Stimulated activated CD4-positive, alpha-beta T cell treated with anti-CD3 and anti-CD28 coated beads, Interleukin-2, amount 100 ng/mL, for 4 hours (primary cell): Measurements from ENCODE around the gene BTBD17.
"Not testable (repeated sequence)": the region's sequence is repeated elsewhere in the genome, so short reads cannot be mapped to it uniquely, and the experiment has no call there.

Experiments
- DNase-seq: peaks from one replicate; pipeline ENCODE4 v3.0.0-alpha.2; 2020; ENCODE audit warnings: low read depth

Gene BTBD17, protein sequence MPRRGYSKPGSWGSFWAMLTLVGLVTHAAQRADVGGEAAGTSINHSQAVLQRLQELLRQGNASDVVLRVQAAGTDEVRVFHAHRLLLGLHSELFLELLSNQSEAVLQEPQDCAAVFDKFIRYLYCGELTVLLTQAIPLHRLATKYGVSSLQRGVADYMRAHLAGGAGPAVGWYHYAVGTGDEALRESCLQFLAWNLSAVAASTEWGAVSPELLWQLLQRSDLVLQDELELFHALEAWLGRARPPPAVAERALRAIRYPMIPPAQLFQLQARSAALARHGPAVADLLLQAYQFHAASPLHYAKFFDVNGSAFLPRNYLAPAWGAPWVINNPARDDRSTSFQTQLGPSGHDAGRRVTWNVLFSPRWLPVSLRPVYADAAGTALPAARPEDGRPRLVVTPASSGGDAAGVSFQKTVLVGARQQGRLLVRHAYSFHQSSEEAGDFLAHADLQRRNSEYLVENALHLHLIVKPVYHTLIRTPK

DNA sequence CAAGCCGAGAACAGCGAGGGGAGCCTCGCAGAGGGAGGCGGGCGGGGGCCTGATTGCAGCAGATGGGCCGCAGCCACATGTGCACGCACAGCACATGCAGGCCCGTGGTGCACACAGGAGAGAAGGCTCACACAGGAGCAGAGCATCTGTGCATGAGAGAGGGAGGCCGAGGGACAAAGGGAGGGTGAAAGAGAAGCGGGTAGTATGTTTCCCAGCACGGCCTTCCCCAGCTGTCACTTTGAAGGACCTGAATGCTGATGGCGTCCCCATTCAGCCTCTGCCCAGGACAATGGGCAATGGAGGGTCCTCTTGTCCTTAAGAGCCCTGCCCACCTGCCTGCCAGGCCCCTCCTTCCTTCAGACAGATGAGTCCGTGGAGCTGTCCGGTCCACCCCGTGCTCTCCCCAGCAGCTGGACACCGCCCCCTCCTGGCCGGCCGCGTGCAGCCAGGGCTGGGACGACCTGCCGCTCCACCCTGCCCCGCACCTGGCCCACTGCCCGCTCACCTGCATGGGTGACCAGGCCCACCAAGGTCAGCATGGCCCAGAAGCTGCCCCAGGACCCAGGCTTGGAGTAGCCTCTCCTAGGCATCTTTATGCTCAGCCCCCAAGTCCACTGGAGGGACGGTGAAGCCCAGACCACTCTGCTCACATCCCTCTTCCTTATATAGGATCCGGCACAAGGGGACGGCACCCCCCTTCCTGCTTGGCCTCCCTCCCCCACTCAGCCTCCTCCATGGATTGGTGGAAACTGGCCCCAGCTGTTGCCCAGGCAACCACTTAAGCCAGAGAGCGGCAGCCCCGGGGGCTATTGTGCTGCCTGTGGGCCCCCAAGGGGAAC lies at the start of gene BTBD17:
Gene BTBD17 (minus strand): TSS at position 639 of the 839 bp plus-strand sequence. CDS start 49 bp downstream, at position 590.
- DNase-seq: no peak

DNA sequence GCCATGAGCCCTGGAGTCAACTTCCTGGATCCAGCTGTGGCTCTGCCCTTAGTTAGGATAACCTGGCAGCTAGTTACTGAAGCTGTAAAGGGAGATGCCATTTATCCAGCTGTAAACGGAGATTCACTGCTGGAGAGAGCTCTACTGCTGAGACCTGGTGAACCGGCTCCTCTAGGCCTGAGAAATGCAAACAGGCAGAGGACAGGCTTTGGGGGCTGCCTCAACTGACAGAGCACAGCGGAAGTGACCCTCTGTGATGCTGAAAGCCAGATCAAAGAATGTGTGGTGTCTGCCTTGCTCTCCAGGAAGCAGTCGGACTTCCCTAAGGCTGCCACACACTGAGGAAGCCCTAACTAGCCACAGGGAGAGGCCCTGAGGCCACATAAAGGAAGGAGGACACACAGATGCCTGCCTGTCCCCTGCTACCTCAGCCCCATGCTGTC lies 48.4 kb upstream of the BTBD17 start:
- no peak for DNase-seq

DNA sequence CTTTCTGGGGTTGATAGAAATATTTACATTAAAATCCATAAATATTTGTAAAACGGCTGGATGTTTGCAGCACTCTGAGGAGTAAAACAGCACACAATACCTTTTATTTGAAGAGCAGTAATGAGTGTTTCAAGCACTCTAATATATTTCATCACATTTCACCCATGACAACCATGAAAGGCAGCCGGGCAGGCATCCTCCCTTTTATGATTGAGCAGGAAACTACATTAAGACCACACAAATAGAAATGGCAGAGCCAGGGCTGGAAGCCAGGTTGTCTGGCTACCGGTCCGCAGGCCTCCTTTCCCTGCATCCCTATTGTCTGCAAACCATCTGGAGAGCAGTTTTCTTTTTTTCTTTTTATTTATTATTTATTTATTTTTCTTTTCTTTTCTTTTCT lies 47.1 kb upstream of the BTBD17 start:
- DNase-seq: no peak

DNA sequence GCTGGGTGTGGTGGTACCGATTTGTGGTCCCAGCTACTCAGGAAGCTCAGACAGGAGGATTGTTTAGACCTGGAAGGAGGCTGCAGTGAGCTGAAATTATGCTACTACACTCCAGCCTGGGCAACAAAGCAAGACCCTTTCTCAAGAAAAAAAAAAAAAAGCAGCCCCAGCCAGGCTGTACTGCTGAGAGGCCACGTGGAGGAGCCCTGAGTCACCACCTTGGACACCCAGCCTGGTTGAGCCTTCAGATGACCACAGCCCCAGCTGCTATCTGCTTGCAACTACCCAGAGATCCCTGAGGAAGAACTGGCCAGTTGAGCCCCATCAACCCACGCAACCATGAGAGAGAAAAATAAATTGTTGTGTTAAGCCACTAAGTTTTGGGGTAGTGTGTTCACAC lies 46.6 kb upstream of the BTBD17 start:
- DNase-seq: no peak

DNA sequence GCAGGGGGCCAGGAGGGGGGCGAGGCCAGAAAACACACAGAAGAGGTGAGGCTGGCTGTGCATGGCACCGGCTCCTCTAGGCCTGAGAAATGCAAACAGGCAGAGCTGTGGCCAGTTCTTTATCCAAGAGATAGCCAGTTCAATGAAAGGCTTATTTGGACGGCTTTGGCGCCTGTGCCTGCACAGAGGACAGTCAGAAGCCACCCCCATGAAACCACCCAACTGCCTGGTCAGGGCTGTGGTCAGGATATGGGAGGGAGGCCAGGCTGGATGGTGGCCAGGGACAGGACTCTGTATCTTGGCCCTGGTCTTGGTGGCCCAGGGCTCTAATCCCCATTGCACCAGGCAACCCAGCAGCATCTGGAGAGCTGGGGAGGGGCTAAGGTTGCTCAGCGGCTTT lies 45.7 kb upstream of the BTBD17 start:
- no peak for DNase-seq

DNA sequence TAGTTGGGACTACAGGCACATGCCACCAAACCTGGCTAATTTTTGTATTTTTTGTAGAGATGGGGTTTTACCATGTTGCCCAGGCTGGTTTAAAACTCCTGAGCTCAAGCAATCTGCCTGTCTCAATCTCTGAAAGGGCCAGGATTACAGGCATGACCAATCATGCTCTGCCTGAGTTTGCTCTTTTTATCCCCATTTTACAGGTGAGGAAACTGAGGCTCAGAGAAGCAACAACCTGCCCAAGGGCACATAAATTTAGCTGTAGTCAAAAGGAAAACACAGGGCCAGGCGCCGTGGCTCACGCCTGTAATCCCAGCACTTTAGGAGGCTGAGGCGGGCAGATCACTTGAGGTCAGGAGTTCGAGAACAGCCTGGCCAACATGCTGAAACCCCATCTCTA lies 43.6 kb upstream of the BTBD17 start:
- not testable (repeated sequence) for DNase-seq

DNA sequence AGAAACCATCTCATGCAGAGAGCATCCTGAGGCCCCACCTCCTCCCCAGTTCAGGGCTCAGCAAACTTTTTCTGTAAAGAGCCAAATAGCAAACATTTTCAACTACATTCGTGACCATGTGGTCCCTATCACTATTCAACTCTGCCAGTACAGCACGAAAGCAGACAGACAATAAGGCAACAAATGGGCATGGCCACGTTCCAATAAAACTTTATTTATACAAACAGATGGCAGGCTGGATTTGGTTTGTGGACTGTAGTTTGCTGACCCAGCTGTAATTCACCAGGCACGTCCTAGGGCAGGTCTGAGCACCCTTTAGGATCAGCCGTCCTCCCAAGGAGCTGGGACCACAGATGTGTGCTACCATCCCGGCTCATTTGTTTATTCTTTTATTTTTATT lies 43.1 kb upstream of the BTBD17 start:
- no peak for DNase-seq

DNA sequence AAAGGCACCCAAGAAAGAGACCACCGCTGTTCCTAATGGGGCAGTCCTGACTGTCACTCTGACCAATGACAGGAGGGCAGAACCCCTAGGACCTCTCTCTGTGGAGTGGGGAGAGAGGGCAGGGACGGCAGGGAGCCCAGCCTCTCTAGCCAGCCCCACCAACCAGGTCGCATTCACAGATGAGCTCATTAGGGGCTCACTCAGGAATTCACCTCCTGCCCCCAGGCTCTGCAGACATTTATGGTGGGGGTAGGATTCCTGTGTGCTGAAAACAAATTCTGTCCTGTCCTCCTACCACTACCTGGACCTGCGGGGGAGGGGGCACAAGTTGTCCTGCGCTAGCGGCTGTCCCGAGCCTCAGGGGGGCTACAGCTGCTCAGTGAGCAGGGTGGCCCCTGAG lies 42.5 kb upstream of the BTBD17 start:
- no peak for DNase-seq

DNA sequence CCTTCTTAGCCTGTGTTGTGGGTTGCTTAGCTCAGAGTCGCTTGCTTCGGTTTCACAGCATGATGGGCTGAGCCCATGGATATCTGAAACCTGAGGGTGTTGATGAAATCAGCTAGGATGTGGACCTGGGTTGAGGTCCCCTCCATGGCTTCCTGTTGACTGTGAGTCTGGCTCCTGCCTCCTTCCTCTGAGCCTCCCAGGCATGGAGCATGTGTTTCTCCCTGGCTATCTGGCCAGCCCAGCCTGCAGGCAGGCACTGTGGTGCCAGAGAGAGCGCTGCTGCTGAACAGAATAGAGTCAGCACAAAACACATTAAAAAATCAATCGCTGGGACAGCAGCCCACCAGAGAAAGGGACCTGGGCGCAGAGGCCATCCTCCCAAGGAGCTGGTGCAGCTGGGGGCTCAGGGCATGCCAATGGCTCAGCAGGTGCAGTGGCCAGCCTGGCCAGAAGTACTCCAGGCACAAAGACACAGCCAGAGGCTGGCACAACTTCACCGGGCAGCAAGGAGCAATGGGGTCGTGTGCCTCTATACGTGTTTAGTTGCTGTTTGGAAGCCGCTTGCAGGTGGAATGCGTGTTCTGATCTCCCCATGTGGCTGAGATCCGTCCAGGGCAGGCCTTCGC lies 42.0 kb upstream of the BTBD17 start:
- no peak for DNase-seq

DNA sequence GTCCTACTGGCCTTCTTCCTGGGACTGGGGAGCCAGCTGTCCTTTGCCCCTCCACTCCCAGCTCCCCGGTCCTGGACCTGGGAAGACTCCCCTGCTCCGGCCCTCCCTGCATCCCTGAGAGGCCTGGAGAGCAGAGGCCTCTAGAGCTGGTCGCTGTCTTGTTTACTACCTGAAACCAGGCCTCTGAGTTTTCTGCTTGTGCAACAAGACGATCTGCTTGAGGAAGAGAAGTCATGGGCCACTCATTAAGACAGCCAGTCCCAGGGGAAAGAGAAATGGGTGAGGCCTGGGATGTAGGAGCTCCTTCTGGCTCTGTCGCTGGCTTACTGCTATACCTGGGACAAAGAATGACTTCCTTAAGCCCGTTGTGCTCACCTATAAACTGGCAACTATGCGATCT lies 40.4 kb upstream of the BTBD17 start:
- DNase-seq: no peak

DNA sequence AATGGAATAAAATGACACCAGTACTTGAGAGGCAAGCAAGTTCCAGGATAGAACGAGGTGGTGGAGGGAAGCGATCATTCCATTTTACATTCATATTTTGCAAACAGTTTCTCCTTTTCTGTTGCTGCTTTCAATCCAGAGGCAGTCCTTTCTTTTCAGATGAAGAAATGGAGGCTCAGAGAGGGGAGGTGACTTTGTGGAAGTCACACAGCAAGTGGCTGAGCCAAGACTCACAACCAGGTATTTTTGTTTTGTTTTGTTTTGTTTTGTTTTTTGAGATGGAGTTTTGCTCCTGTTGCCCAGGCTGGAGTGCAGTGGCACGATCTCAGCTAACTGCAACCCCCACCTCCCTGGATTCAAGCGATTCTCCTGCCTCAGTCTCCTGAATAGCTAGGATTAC lies 34.9 kb upstream of the BTBD17 start:
- DNase-seq: no peak

DNA sequence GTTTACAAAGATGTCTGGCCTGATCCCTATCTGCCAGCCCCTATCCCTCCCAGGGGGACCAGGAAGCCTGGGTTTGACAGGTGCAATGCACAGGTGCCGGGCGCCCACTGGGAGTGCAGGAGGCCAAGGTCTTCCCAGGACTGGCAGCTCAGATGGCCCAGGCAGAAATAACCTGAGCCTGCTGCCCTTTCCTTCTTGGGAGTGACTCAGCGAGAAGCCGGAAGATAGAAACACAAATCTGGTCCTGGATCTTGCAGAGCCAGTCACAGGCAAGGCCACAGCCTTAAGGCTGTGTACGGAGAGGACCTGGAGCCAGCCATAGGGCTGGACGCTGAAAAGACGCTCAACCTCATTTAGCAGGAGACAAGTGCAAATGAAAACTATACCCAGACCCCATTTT lies 33.3 kb upstream of the BTBD17 start:
- no peak for DNase-seq

DNA sequence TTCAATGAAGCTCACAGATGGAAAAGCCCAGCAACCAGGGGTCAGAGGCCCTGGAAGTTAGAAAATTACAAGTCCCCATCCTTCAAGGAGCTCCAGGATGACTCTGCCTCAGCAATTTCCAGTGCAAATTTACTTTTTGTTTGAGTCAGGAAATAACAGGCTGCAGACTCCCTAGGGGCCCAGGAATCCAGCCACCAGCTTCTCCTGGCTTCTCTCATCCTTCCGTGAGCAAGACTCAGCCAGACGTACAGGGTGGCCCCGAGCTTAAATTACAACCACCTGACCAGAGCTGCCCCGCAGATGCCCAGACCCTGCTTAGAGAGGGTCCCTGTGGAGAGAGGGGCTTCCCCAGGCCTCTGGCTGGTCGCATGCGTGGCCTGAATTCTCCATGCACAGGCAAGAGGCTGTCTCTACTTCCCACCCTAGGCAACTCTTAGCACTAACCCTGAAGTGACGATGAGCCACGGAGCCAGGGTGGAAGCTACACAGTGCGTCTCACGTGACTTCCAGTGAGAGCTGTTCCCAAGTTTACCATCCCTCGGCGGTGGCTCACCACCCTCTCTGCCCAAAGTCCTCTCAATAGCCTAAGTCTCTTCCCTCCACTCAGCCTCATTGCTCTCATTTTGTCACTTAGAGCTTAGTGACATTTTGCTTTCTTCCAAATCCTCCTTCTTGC lies 32.7 kb upstream of the BTBD17 start:
- no peak for DNase-seq

DNA sequence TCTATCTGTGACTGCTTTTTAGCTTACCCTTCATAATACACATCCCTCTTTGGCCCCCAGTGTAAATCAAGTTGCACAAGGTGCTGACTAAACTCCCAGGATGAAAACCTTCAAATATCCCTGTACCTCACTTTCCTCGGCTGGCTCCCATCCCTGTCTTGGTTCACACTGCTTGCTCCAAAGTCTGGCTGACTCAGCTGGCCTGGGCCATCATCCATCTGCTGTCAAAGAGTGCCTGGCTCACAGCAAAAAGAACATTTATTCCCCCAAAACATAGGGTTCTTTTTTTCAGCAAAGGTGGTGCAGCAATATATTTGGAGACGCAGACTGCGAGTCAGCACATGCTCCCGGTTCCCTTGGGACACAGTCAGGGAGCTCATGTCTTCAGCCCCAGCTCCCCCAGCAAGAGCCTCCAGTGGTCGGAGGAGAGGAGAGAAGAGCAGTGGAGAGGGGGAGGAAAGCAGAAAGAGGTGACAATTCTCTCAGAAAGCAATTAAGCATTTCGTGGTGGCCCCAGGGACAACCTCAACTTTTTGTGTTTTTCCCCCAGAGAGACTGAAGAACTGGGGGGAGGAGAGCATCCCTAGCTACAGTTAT lies 31.8 kb upstream of the BTBD17 start:
- no peak for DNase-seq

DNA sequence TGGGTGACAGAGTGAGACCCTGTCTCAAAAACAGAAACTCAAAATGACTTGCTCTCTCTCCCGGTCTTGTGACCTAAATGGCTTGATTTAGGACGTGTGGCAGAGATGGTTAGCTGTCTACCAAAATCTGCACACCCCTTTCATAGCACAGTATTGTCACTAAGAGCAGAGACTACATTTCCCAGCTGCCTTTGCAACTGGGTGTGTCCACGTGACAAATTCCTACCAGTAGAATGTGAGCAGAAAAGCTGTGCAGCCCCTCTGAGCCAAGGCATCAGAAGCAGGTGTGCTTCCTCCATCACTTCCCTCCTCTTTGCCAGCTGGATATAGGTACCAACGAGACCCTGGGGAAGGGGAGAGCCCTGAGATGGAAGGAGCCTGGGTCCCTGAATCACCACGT lies 31.2 kb upstream of the BTBD17 start:
- DNase-seq: no peak

DNA sequence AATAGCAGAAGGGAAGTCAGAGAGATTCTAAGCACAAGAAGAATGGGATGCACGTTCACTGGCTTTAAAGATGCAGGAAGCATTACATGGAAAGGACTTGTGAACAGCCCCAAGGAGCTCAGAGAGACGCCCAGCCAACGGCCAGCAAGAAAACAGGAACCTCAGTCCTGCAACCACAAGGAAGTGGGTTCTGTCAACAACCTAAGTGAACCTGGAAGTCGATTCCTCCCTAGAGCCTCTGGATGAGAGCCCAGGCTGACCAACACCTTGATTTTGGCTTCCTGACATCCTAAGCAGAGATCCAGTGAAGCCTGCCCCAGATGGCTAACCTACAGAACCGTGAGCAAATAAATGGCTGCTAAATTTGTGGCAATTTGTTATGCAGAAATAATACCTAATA lies 30.1 kb upstream of the BTBD17 start:
- DNase-seq: no peak

DNA sequence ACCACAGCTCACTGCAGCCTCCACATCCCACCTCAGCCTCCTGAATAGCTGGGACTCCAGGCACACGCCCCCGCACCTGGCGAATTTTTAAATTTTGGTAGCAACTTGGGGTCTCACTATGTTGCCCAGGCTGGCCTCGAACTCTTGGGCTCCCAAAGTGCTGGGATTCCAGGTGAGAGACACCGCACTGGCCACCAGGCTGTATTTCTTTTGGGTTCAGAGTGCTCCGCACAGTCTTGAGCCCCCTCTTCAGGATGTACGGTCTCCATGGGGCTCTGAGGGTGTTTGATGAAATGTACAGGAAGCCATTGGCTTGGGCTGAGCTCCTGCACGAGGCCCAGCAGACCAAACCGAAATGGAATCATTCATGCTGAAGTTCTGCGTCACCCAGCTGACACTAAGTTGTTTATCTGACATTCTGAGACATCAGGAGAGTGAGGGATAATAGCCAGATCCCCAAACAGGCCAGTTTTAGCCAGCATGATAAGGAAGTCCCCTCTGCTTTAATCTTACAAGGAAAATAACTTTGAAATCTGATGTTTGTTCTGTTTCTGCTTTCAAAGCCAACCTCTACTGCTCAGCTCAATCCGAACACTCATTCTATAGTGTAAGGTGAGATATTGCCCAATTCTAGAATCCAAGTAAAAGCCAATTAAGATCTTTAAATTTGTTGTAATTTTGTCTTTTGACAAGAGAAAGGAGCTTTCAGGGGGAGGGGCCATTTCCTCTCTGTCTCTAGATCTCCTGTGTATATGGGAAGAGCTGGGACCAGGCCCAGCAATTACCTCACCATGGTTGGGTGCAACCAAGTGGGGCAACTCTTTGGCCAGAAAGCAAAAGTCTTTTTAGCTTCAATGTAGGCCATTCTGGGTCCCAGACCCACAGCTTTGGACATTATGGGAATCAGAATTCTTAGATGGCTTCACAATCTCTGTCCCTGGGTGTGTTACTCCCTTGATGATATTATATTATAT lies 29.3 kb upstream of the BTBD17 start:
- no peak for DNase-seq

DNA sequence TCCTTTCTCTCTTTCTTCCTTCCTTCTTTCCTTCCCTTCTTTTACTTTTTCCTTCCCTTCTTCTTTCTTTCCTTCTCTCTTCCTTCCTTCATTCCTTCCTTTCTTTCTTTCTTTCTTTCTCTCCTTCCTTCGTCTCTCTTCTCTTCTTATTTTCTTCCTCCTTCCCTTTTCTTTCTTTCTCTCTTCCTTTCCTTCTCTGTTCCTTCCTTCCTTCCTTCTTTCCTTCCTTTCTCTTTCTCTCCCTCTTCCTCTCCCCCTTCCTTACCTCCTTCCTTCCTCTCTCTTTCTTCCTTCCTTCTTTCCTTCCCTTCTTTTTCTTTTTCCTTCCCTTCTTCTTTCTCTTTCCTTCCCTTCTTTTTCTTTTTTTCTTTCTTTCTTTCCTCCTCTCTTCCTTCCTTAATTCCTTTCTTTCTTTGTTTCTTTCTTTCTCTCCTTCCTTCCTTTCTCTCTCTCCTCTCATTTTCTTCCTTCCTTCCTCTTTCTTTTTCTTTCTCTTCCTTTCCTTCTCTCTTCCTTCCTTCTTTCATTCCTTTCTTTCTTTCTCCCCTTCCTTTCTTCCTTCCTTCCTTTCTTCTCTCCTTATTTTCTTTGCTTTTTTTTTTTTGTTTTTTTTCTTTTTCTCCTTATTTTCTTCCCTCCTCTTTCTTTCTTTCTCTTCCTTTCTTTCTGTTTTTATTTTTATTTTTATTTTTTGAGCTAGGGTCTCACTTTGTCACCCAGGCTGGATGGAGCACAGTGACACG lies 28.4 kb upstream of the BTBD17 start:
- DNase-seq: no peak

DNA sequence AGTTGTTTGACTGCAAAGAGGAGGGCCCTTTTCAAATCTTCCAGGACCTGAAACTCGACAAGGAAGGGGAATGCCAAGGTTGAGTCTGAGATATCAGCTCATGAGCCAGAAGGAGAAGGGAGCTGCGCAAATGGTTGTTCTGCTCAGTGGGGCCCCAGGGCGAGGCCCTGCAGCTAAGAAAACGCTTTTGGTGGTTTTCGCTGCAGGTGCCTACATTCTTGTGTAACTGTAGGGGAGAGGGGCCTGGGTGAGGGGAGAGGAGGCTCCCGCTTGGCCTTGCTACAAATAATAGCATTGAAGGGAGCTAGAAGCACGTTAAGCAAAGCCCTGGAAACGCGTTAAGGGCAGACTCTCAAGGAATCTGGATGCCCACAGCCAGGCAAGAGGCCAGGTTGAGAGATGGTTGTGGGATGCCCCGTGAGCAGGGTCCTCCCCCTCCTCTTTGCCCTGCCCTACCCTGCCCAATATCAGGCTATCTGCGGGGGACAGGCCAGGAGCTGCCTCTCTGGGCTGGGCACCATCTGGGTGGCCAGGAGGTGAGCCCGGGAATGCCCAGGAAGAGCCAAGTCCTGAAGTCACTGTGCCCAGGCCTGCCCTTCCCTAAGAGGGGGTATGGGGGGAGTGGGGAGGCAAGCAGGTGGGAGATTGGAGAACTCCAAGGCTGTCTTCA lies 27.6 kb upstream of the BTBD17 start:
- no peak for DNase-seq
